ENCODE measurements around the gene ZP2. TPM values are rescaled to one million over a fixed set of nuclear protein-coding genes. Genes with fewer than 3 reads are reported as not detected.
"Not testable (repeated sequence)": the region's sequence is repeated elsewhere in the genome, so short reads cannot be mapped to it uniquely, and the experiment has no call there.

The ZP2 gene
- not detected for total RNA-seq

GRCh38 chr16:21211486-21211885 is at the start of gene ZP2:
ZP2 (minus strand) TSS chr16:21211574; CDS start chr16:21211547, 27 bp downstream.
- Mint-ChIP-seq H3K4me1 (ENCODE audit: low read depth in 2 of 2) (no peaks in the 10 kb centered on the region), H3K36me3 (no peaks in the 10 kb centered on the region), H3K27ac (no peak within 1 kb of the TSS), H3K27me3 (peaks cover 12 to 18% of the 10 kb centered on the region in 2 donors), H3K4me3 (no peak within 1 kb of the TSS), H3K9me3 (no peaks in the 10 kb centered on the region)
- DNase-seq (ENCODE audit: low spot score) (no peak), ATAC-seq (no peak)

GRCh38 chr16:21257284-21257683 is 45.9 kb upstream of the ZP2 start:
- no peaks in the 10 kb centered on the region for H3K9me3 Mint-ChIP-seq
- H3K36me3 Mint-ChIP-seq, result no peaks in the 10 kb centered on the region
- peaks cover 18 to 27% of the 10 kb centered on the region in 2 donors for H3K27me3 Mint-ChIP-seq
- no peak for ATAC-seq
- no peak overlapping the region for H3K27ac Mint-ChIP-seq
- no peak for DNase-seq (ENCODE audit: low spot score)
- H3K4me1 Mint-ChIP-seq (ENCODE audit: low read depth in 2 of 2), result no peaks in the 10 kb centered on the region
- H3K4me3 Mint-ChIP-seq, result no peak overlapping the region

- peaks cover 18 to 28% of the 10 kb centered on the region in 2 donors for H3K27me3 Mint-ChIP-seq
- H3K4me1 Mint-ChIP-seq (ENCODE audit: low read depth in 2 of 2), result no peaks in the 10 kb centered on the region
- DNase-seq (ENCODE audit: low spot score) (no peak), ATAC-seq (no peak)
- H3K4me3 Mint-ChIP-seq, result no peak overlapping the region
- no peaks in the 10 kb centered on the region for H3K36me3 Mint-ChIP-seq
- no peak overlapping the region for H3K27ac Mint-ChIP-seq
- H3K9me3 Mint-ChIP-seq, result no peaks in the 10 kb centered on the region
These were observed 45.3 kb upstream of the ZP2 start for GRCh38 chr16:21256636-21257035.

GRCh38 chr16:21253470-21253869 is 42.1 kb upstream of the ZP2 start:
- Mint-ChIP-seq H3K36me3 (no peaks in the 10 kb centered on the region), H3K27ac (no peak overlapping the region), H3K9me3 (no peaks in the 10 kb centered on the region), H3K27me3 (peaks cover 26 to 51% of the 10 kb centered on the region in 2 donors), H3K4me1 (ENCODE audit: low read depth in 2 of 2) (no peaks in the 10 kb centered on the region), H3K4me3 (no peak overlapping the region)
- ATAC-seq (no peak), DNase-seq (ENCODE audit: low spot score) (no peak)

- Mint-ChIP-seq H3K36me3 (no peaks in the 10 kb centered on the region), H3K4me1 (ENCODE audit: low read depth in 2 of 2) (no peaks in the 10 kb centered on the region), H3K27ac (no peak overlapping the region), H3K9me3 (no peaks in the 10 kb centered on the region), H3K27me3 (peaks cover 28 to 45% of the 10 kb centered on the region in 2 donors), H3K4me3 (no peak overlapping the region)
- ATAC-seq (no peak), DNase-seq (ENCODE audit: low spot score) (no peak)
These were observed 38.9 kb upstream of the ZP2 start for GRCh38 chr16:21250072-21250923.

GRCh38 chr16:21248179-21248578 is 36.8 kb upstream of the ZP2 start:
- not testable (repeated sequence) for DNase-seq (ENCODE audit: low spot score); ATAC-seq; H3K36me3 Mint-ChIP-seq; H3K4me1 Mint-ChIP-seq (ENCODE audit: low read depth in 2 of 2); H3K4me3 Mint-ChIP-seq; H3K27ac Mint-ChIP-seq; H3K9me3 Mint-ChIP-seq
- H3K27me3 Mint-ChIP-seq, result peaks cover 25 to 44% of the 10 kb centered on the region in 2 donors

- ATAC-seq (no peak), DNase-seq (ENCODE audit: low spot score) (no peak)
- H3K4me1 Mint-ChIP-seq (ENCODE audit: low read depth in 2 of 2), result no peaks in the 10 kb centered on the region
- H3K27me3 Mint-ChIP-seq, result peaks cover 20 to 35% of the 10 kb centered on the region in 2 donors
- no peak overlapping the region for H3K27ac Mint-ChIP-seq
- no peaks in the 10 kb centered on the region for H3K9me3 Mint-ChIP-seq
- H3K4me3 Mint-ChIP-seq, result no peak overlapping the region
- no peaks in the 10 kb centered on the region for H3K36me3 Mint-ChIP-seq
These were observed 33.3 kb upstream of the ZP2 start for GRCh38 chr16:21244518-21245215.

- Mint-ChIP-seq H3K36me3 (no peaks in the 10 kb centered on the region), H3K4me1 (ENCODE audit: low read depth in 2 of 2) (no peaks in the 10 kb centered on the region), H3K9me3 (no peaks in the 10 kb centered on the region), H3K27ac (no peak overlapping the region), H3K27me3 (peaks cover 17 to 27% of the 10 kb centered on the region in 2 donors), H3K4me3 (no peak overlapping the region)
- ATAC-seq (no peak), DNase-seq (ENCODE audit: low spot score) (no peak)
These were observed 31.4 kb upstream of the ZP2 start for GRCh38 chr16:21242756-21243155.

GRCh38 chr16:21239646-21240045 is 28.3 kb upstream of the ZP2 start:
- ATAC-seq, result no peak
- Mint-ChIP-seq H3K36me3 (no peaks in the 10 kb centered on the region), H3K4me1 (ENCODE audit: low read depth in 2 of 2) (no peaks in the 10 kb centered on the region), H3K27me3 (peaks cover 14 to 24% of the 10 kb centered on the region in 2 donors), H3K27ac (no peak overlapping the region), H3K9me3 (no peaks in the 10 kb centered on the region), H3K4me3 (no peak overlapping the region)
- DNase-seq (ENCODE audit: low spot score), result no peak

GRCh38 chr16:21236831-21237230 is 25.5 kb upstream of the ZP2 start:
- Mint-ChIP-seq H3K9me3 (no peaks in the 10 kb centered on the region), H3K27ac (no peak overlapping the region), H3K36me3 (no peaks in the 10 kb centered on the region), H3K4me1 (ENCODE audit: low read depth in 2 of 2) (no peaks in the 10 kb centered on the region), H3K4me3 (no peak overlapping the region), H3K27me3 (peaks cover 20 to 40% of the 10 kb centered on the region in 2 donors)
- ATAC-seq (no peak), DNase-seq (ENCODE audit: low spot score) (no peak)

- no peak for ATAC-seq
- H3K9me3 Mint-ChIP-seq, result no peaks in the 10 kb centered on the region
- H3K4me3 Mint-ChIP-seq, result no peak overlapping the region
- H3K27ac Mint-ChIP-seq, result no peak overlapping the region
- no peaks in the 10 kb centered on the region for H3K36me3 Mint-ChIP-seq
- no peaks in the 10 kb centered on the region for H3K4me1 Mint-ChIP-seq (ENCODE audit: low read depth in 2 of 2)
- H3K27me3 Mint-ChIP-seq, result peaks cover 22 to 54% of the 10 kb centered on the region in 2 donors
- no peak for DNase-seq (ENCODE audit: low spot score)
These were observed 23.8 kb upstream of the ZP2 start for GRCh38 chr16:21235199-21235585.

GRCh38 chr16:21233521-21234150 is 22.3 kb upstream of the ZP2 start, which contains the start of gene ANKS4B:
ANKS4B (plus strand) TSS chr16:21233699; CDS start chr16:21233738, 39 bp downstream.
- no peaks in the 10 kb centered on the region for H3K36me3 Mint-ChIP-seq
- no peak within 1 kb of the TSS for H3K27ac Mint-ChIP-seq
- no peaks in the 10 kb centered on the region for H3K9me3 Mint-ChIP-seq
- ATAC-seq, result no peak
- peaks cover 31 to 70% of the 10 kb centered on the region in 2 donors for H3K27me3 Mint-ChIP-seq
- no peaks in the 10 kb centered on the region for H3K4me1 Mint-ChIP-seq (ENCODE audit: low read depth in 2 of 2)
- no peak for DNase-seq (ENCODE audit: low spot score)
- H3K4me3 Mint-ChIP-seq, result no peak within 1 kb of the TSS

GRCh38 chr16:21233045-21233520 is 21.7 kb upstream of the ZP2 start:
- Mint-ChIP-seq H3K27me3 (peaks cover 35 to 75% of the 10 kb centered on the region in 2 donors), H3K36me3 (no peaks in the 10 kb centered on the region), H3K27ac (no peak overlapping the region), H3K4me1 (ENCODE audit: low read depth in 2 of 2) (no peaks in the 10 kb centered on the region), H3K4me3 (no peak overlapping the region), H3K9me3 (no peaks in the 10 kb centered on the region)
- DNase-seq (ENCODE audit: low spot score), result no peak
- ATAC-seq, result no peak

Data from natural killer cell treated with Interleukin-12 subunit alpha and Interleukin-12 subunit beta and Interleukin-15 and Interleukin-18, amount 100 ng/mL, for 72 hours (primary cell).